Adrenal gland (tissue), 5 donors: ENCODE results near the gene TBC1D16.

Experiments
- CTCF ChIP-seq, 6 experiments: fragments of 450-650 bp in 4 of 6; fragments of 200-600 bp in 2 of 6; sonication (generic) in 1 of 6; IDR thresholded peaks; 1 replicate in 5 of 6; 2 replicates in 1 of 6; pipeline versions ENCODE4 v1.5.1 to v1.8.0; 2016 to 2021; ENCODE audit warnings: antibody characterized with exemption in 6 of 6, mild to moderate bottlenecking in 2 of 6, moderate library complexity in 1 of 6
- POLR2A ChIP-seq, 2 donors: fragments of 450-650 bp; IDR thresholded peaks; one replicate each; pipeline ENCODE4 v1.6.1; 2017; ENCODE audit warnings: antibody characterized with exemption in 2 of 2, mild to moderate bottlenecking in 2 of 2, moderate library complexity in 1 of 2
- donor health status: DM: no; HTN: no; CAD: no.

GRCh38 chr17:80033840-80034239 lies 1.8 kb downstream of the TBC1D16 start:
- TF ChIP-seq CTCF (IDR thresholded peaks at IDR 0.05) (no peak), POLR2A (IDR thresholded peaks at IDR 0.05) (no peak)
